K562 (cell line): ENCODE measurements around the gene SLC5A10. TPM values are rescaled to one million over a fixed set of nuclear protein-coding genes. Genes with fewer than 3 reads are reported as not detected.
"Not testable (repeated sequence)": the region's sequence is repeated elsewhere in the genome, so short reads cannot be mapped to it uniquely, and the experiment has no call there.

Experiments used
- ATAC-seq: fragments of 200-7000 bp; cut with Tn5 transposase; 3 replicates; pipeline ENCODE4 v1.9.1; 2020; ENCODE audit warnings: moderate library complexity
- BruUV-seq: library from RNA; stranded (reverse); fragments of 400-500 nt; replicated peaks from 2 replicates; lab custom pipeline; 2021; lab: Mats Ljungman, UMichigan
- CTCF ChIA-PET: fragments of 300-600 bp; formaldehyde crosslinking; extraction: SDS; loops from one replicate; lab custom pipeline; 2021; ENCODE audit warnings: low intra/inter-chr PET ratio; lab: Yijun Ruan, JAX
- POLR2A ChIA-PET: fragments of 300-600, 350-650 bp; sonication (Branson Sonifier 250); formaldehyde crosslinking; extraction: SDS; loops from one replicate; lab custom pipeline; 2021; ENCODE audit warnings: antibody characterized with exemption, inconsistent platforms; lab: Yijun Ruan, JAX
- DNase-seq, 4 experiments: peaks; one replicate each; pipeline versions ENCODE4 v3.0.0 to v3.0.0-alpha.2; 2011 to 2018; ENCODE audit warnings: low spot score in 3 of 4, mixed read lengths in 3 of 4; ENCODE audit errors: extremely low read depth in 1 of 4
- FAIRE-seq: peaks from 2 replicates; lab custom pipeline; 2011; peaks lifted over from hg19 to GRCh38; lab: Jason Lieb, UNC
- H2AFZ ChIP-seq: 2 replicates; pipeline ENCODE4 v1.6.0; 2011; ENCODE audit warnings: low read depth, low read length, control low read depth, inconsistent platforms
- H3K27ac ChIP-seq: fragments of 200-600 bp; 3 replicates; pipeline ENCODE4 v1.8.0; 2011; ENCODE audit warnings: low read depth, mild to moderate bottlenecking, control low read depth, inconsistent platforms, low read length, moderate library complexity, mixed read lengths; ENCODE audit errors: extremely low read depth
- H3K27me3 ChIP-seq, 2 experiments: fragments of 300-600 bp in 1 of 2; 2 replicates in 1 of 2; 3 replicates in 1 of 2; pipeline versions ENCODE4 v1.6.0 to v1.8.0; 2011; ENCODE audit warnings: inconsistent platforms in 2 of 2, low read length in 2 of 2, mild to moderate bottlenecking in 1 of 2, mixed read lengths in 1 of 2, moderate library complexity in 1 of 2; ENCODE audit not compliant: control insufficient read depth in 2 of 2, insufficient read depth in 2 of 2
- H3K36me3 ChIP-seq: fragments of 300-600 bp; 3 replicates; pipeline ENCODE4 v1.8.0; 2011; ENCODE audit warnings: mild to moderate bottlenecking, low read length, inconsistent platforms; ENCODE audit not compliant: control insufficient read depth, insufficient read depth
- H3K4me1 ChIP-seq, 2 experiments: fragments of 200-600 bp in 1 of 2; replicated peaks in 1 of 2; 2 replicates in 1 of 2; 3 replicates in 1 of 2; pipeline versions ENCODE4 v1.5.1 to v1.8.0; 2011; ENCODE audit warnings: inconsistent platforms in 2 of 2, low read length in 2 of 2, mild to moderate bottlenecking in 1 of 2, mixed read lengths in 1 of 2, moderate library complexity in 1 of 2; ENCODE audit not compliant: control insufficient read depth in 2 of 2, insufficient read depth in 2 of 2
- H3K4me2 ChIP-seq: 2 replicates; pipeline ENCODE4 v1.6.1; 2011; ENCODE audit warnings: low read length, control low read depth, inconsistent platforms, mixed read lengths; ENCODE audit not compliant: insufficient read depth
- H3K4me3 ChIP-seq: fragments of 200-600 bp; sonication (generic), shearing (Covaris generic); 2 replicates; pipeline ENCODE4 v1.5.1; 2016; ENCODE audit warnings: control low read depth, inconsistent platforms
- H3K79me2 ChIP-seq: fragments of 200-600 bp; 3 replicates; pipeline ENCODE4 v1.8.0; 2011; ENCODE audit warnings: low read length, inconsistent platforms; ENCODE audit not compliant: control insufficient read depth, insufficient read depth
- H3K9ac ChIP-seq, 2 experiments: 2 replicates each; pipeline versions ENCODE4 v1.6.0 to v1.6.1; 2011; ENCODE audit warnings: low read depth in 2 of 2, low read length in 2 of 2, control low read depth in 1 of 2, inconsistent platforms in 1 of 2, mild to moderate bottlenecking in 1 of 2, mixed read lengths in 1 of 2; ENCODE audit not compliant: insufficient read depth in 1 of 2
- H3K9me1 ChIP-seq: one replicate; pipeline ENCODE4 v1.6.0; 2011; ENCODE audit warnings: inconsistent platforms, mild to moderate bottlenecking, low read length, moderate library complexity; ENCODE audit not compliant: control insufficient read depth, insufficient read depth
- H3K9me3 ChIP-seq: replicated peaks from 2 replicates; pipeline ENCODE4 v1.5.1; 2011; ENCODE audit warnings: low read depth, low read length, inconsistent platforms; ENCODE audit not compliant: control insufficient read depth, insufficient read depth
- H4K20me1 ChIP-seq: replicated peaks from 2 replicates; pipeline ENCODE4 v1.6.1; 2011; ENCODE audit warnings: low read length, inconsistent platforms, mixed read lengths; ENCODE audit not compliant: control insufficient read depth, insufficient read depth
- WGBS: fragments of 100-300 bp; shearing (Covaris generic); methylation state at CpG from one replicate; pipeline ENCODE4 v1.1.6; 2016; ENCODE audit warnings: low coverage, mixed read lengths; ENCODE audit not compliant: insufficient coverage; ENCODE audit errors: missing lambda C conversion rate; 5-methylcytosine and 5-hydroxymethylcytosine counted together
- in situ Hi-C: fragments of 300-500 bp; cut with MboI; formaldehyde crosslinking; loops from 4 replicates; pipeline ENCODE4 v1.15.0; 2018; ENCODE audit warnings: inconsistent platforms, mixed read lengths
- intact Hi-C: fragments of 100-400 bp; cut with micrococcal nuclease; formaldehyde crosslinking; loops from 2 replicates; pipeline ENCODE4 v1.14.2; 2022
- polyA plus RNA-seq, 8 experiments: library from polyadenylated mRNA; depleted of rRNA in 4 of 8; stranded (reverse) in 5 of 8; unstranded in 3 of 8; fragments of >200 nt; fragmentation: Nextera tagmentation in 2 of 8; fragmentation: Illumina TruSeq in 1 of 8; extraction: Ambion mirVana in 2 of 8; extraction: Trizol in 1 of 8; gene quantifications; 2 replicates each; pipeline versions ENCODE4 v1.2.1 to v1.2.3, GENCODE V29; 2011 to 2014; ENCODE audit warnings: inconsistent platforms in 1 of 8, missing spikeins in 1 of 8
- total RNA-seq, 7 experiments: library from RNA; depleted of rRNA in 6 of 7; stranded (reverse); fragments of >200 nt in 6 of 7; fragmentation: Illumina TruSeq in 2 of 7; extraction: Trizol in 2 of 7; gene quantifications; 2 replicates each; pipeline versions ENCODE4 v1.2.1 to v1.2.3, GENCODE V29; 2011 to 2021; ENCODE audit warnings: low replicate concordance in 1 of 7

SLC5A10 gene
- total and polyA plus RNA-seq, 9 of the 15 experiments (the other 6 are each of a cell fraction or from before 2014, with no cell fraction given), result 0.03 to 0.09 (median 0.03) TPM; not detected in 5

- H3K27ac ChIP-seq, H3K4me1 ChIP-seq, CTCF ChIA-PET, POLR2A ChIA-PET, FAIRE-seq, H3K4me2 ChIP-seq, ATAC-seq, in situ Hi-C loops, H3K9me1 ChIP-seq, H3K27me3 ChIP-seq, H3K9ac ChIP-seq, H3K79me2 ChIP-seq, H3K36me3 ChIP-seq, H3K4me3 ChIP-seq, DNase-seq, intact Hi-C loops, H2AFZ ChIP-seq, H4K20me1 ChIP-seq, H3K9me3 ChIP-seq, BruUV-seq: not testable (repeated sequence)
- WGBS, result no CpG with 5 or more reads among the region's 10 CpGs
These were observed 89.9 kb downstream of the SLC5A10 start for GRCh38 chr17:19041871-19042270.

GRCh38 chr17:19042369-19042768 is 90.4 kb downstream of the SLC5A10 start:
- H3K9ac ChIP-seq, H2AFZ ChIP-seq, POLR2A ChIA-PET, H3K4me2 ChIP-seq, CTCF ChIA-PET, H3K9me3 ChIP-seq, H3K27me3 ChIP-seq, ATAC-seq, DNase-seq, H3K9me1 ChIP-seq, H3K4me3 ChIP-seq, in situ Hi-C loops, H4K20me1 ChIP-seq, intact Hi-C loops, H3K27ac ChIP-seq, H3K36me3 ChIP-seq, BruUV-seq, FAIRE-seq, H3K4me1 ChIP-seq, H3K79me2 ChIP-seq: not testable (repeated sequence)
- WGBS, result no CpG with 5 or more reads among the region's 14 CpGs

- DNase-seq, H3K9me3 ChIP-seq, CTCF ChIA-PET, H3K4me3 ChIP-seq, intact Hi-C loops, H2AFZ ChIP-seq, H4K20me1 ChIP-seq, H3K4me2 ChIP-seq, BruUV-seq, FAIRE-seq, H3K36me3 ChIP-seq, H3K27ac ChIP-seq, H3K4me1 ChIP-seq, H3K79me2 ChIP-seq, ATAC-seq, in situ Hi-C loops, POLR2A ChIA-PET, H3K27me3 ChIP-seq, H3K9ac ChIP-seq, H3K9me1 ChIP-seq: not testable (repeated sequence)
- WGBS, result no CpG with 5 or more reads among the region's 8 CpGs
These were observed 91.1 kb downstream of the SLC5A10 start for GRCh38 chr17:19043032-19043431.

- CTCF ChIA-PET, H4K20me1 ChIP-seq, intact Hi-C loops, H3K79me2 ChIP-seq, in situ Hi-C loops, H2AFZ ChIP-seq, DNase-seq, H3K36me3 ChIP-seq, H3K4me1 ChIP-seq, H3K27me3 ChIP-seq, H3K4me2 ChIP-seq, H3K4me3 ChIP-seq, POLR2A ChIA-PET, H3K9me3 ChIP-seq, BruUV-seq, H3K27ac ChIP-seq, H3K9me1 ChIP-seq, H3K9ac ChIP-seq: not testable (repeated sequence)
- WGBS, result no CpG with 5 or more reads among the region's 9 CpGs
- ATAC-seq (peak; percentile 78), FAIRE-seq (peak; percentile 84)
These were observed 92.7 kb downstream of the SLC5A10 start for GRCh38 chr17:19044643-19045042.
